ENCODE results near the gene HEXIM1. TPM values are rescaled to one million over a fixed set of nuclear protein-coding genes. Genes with fewer than 3 reads are reported as not detected.
A peak's percentile ranks its signal among the peaks of the same experiment; 100 is the strongest.

Gene HEXIM1
- total RNA-seq, 4 donors from 2014 or later, result 26.3 to 79.6 (median 36.9) TPM

DNA sequence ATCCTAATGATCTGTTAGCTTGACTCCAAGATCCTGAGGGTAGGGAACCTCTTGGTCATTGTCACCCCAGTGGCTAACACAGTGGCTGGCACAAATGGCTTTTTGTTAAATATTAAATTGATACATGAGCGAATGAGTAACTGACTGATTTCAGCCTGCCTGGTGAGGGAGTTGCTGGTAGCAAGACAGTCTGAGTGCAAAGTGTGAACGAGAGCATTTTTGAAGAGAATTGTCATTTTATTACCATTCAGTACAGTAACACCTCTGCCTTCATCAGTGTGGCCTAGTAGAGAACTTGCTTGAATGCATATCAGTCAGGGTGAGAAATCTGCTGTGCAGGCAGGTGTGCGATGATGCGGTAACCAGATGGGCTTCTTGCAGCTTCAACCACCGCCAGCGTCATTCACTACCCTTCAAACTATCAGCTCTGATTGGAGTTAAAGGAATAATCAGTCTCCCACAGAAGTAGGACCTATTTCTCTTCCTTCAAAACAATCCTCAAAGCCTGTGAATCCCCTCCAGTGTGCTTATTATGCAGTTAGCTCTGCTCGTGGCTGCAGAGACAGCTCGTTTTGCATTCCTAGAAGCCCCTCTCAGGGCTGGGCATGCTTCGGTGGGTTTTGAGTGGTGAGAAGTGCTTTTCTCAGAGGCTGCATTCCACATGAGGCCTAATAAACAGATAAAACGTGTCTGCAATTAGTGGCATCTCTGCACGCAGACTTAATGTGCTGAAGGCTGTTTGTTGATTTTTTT lies 42.4 kb downstream of the HEXIM1 start:
- in situ Hi-C loops (cut with MboI; ENCODE audit: low sequenced_read_pairs in 4 of 4), result loop anchor here in 1 of 4 donors (10.0 kb wide), 1 partner anchor 56 kb away; the partner anchor contains the start of genes ACBD4 and PLCD3
- no peaks in the 10 kb centered on the region for H3K9me3 ChIP-seq
- H3K27ac ChIP-seq, result no peak overlapping the region
- no peak overlapping the region for H3K4me3 ChIP-seq
- H3K27me3 ChIP-seq, result no peaks in the 10 kb centered on the region
- DNase-seq (no peak), ATAC-seq (no peak)
- intact Hi-C loops (cut with DNase I; ENCODE audit: low total_unique reads), result loop anchor here (10.0 kb wide), 1 partner anchor 276 kb away; the partner anchor contains the start of gene GFAP
- no peak for TF ChIP-seq POLR2A (IDR thresholded peaks at IDR 0.05)
- TF ChIP-seq, protein P1, sequence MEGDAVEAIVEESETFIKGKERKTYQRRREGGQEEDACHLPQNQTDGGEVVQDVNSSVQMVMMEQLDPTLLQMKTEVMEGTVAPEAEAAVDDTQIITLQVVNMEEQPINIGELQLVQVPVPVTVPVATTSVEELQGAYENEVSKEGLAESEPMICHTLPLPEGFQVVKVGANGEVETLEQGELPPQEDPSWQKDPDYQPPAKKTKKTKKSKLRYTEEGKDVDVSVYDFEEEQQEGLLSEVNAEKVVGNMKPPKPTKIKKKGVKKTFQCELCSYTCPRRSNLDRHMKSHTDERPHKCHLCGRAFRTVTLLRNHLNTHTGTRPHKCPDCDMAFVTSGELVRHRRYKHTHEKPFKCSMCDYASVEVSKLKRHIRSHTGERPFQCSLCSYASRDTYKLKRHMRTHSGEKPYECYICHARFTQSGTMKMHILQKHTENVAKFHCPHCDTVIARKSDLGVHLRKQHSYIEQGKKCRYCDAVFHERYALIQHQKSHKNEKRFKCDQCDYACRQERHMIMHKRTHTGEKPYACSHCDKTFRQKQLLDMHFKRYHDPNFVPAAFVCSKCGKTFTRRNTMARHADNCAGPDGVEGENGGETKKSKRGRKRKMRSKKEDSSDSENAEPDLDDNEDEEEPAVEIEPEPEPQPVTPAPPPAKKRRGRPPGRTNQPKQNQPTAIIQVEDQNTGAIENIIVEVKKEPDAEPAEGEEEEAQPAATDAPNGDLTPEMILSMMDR (IDR thresholded peaks at IDR 0.05 in 4 of 5, conservative IDR thresholded peaks at IDR 0.05 in 1 of 5), result no peak
- H3K36me3 ChIP-seq, result no peaks in the 10 kb centered on the region
- H3K4me1 ChIP-seq, result no peaks in the 10 kb centered on the region

DNA sequence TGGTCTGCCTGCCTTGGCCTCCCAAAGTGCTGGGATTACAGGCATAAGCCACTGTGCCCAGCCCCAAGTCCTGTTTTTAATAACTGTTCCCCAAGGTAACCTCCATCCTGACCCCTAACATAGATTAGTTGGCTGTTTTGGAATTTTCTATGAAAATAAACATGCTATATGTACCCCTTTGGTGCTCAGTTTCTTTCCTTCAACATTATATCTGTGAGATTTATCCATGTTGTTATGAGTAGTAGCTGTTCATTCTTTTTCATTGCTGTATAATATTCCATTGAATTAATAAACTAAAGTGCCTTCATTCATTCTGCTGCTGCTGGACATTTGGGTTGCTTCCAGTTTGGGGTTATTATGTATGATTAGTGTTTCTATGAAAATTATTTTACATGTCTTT lies 47.1 kb downstream of the HEXIM1 start:
- Histone ChIP-seq H3K27me3 (no peaks in the 10 kb centered on the region), H3K27ac (no peak overlapping the region), H3K9me3 (no peaks in the 10 kb centered on the region), H3K4me3 (no peak overlapping the region), H3K36me3 (no peaks in the 10 kb centered on the region), H3K4me1 (peaks cover 0 to 6% of the 10 kb centered on the region in 2 donors)
- ATAC-seq (no peak), DNase-seq (no peak)
- TF ChIP-seq, protein P1 (IDR thresholded peaks at IDR 0.05 in 4 of 5, conservative IDR thresholded peaks at IDR 0.05 in 1 of 5), result no peak
- TF ChIP-seq POLR2A (IDR thresholded peaks at IDR 0.05), result no peak
- intact Hi-C loops (cut with DNase I; ENCODE audit: low total_unique reads) (loop anchor here (2.0 to 10.0 kb wide), 2 partner anchors 19 to 281 kb away; partner anchors contain the start of gene GFAP), in situ Hi-C loops (cut with MboI; ENCODE audit: low sequenced_read_pairs in 4 of 4) (loop anchor here (5.0 to 10.0 kb wide), 3 partner anchors 53 to 61 kb away; partner anchors contain the start of genes ACBD4 (in 3 of the 4) and PLCD3 (in 1 of the 4))

DNA sequence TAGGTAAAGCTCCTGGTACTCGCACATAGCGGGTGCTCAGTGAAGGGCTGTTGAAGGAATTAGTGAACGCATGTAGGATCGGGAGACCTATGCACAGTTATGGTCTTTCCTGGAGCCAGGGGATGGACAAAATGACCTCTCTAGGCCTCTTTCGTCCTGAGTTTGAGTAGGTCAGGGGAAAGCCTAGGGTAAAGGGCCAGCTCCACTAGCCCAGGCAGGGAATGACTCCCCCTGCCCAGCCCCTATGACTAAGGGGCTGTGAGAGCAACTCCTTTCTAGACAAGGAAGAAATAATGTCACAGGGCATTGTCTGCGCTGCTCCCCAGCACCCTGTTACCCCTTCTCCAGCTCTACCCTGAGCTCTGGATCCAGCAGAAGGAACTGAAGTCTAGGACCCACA lies 48.8 kb downstream of the HEXIM1 start:
- no peaks in the 10 kb centered on the region for H3K36me3 ChIP-seq
- no peaks in the 10 kb centered on the region for H3K9me3 ChIP-seq
- intact Hi-C loops (cut with DNase I; ENCODE audit: low total_unique reads) (loop anchor here (1.0 to 10.0 kb wide), 2 partner anchors 48 to 282 kb away; partner anchors contain the start of gene GFAP), in situ Hi-C loops (cut with MboI; ENCODE audit: low sequenced_read_pairs in 4 of 4) (loop anchor here (5.0 to 10.0 kb wide), 3 partner anchors 55 to 62 kb away; partner anchors contain the start of genes ACBD4 (in 3 of the 4) and PLCD3 (in 1 of the 4))
- TF ChIP-seq, protein P1 (IDR thresholded peaks at IDR 0.05 in 4 of 5, conservative IDR thresholded peaks at IDR 0.05 in 1 of 5), result no peak
- no peak for TF ChIP-seq POLR2A (IDR thresholded peaks at IDR 0.05)
- no peak for ATAC-seq
- peak overlapping the region in 2 of 4 donors; percentile 60 to 61 for H3K27ac ChIP-seq
- no peaks in the 10 kb centered on the region for H3K27me3 ChIP-seq
- no peak for DNase-seq
- H3K4me3 ChIP-seq, result no peak overlapping the region
- peaks cover 5 to 6% of the 10 kb centered on the region in 2 donors for H3K4me1 ChIP-seq

DNA sequence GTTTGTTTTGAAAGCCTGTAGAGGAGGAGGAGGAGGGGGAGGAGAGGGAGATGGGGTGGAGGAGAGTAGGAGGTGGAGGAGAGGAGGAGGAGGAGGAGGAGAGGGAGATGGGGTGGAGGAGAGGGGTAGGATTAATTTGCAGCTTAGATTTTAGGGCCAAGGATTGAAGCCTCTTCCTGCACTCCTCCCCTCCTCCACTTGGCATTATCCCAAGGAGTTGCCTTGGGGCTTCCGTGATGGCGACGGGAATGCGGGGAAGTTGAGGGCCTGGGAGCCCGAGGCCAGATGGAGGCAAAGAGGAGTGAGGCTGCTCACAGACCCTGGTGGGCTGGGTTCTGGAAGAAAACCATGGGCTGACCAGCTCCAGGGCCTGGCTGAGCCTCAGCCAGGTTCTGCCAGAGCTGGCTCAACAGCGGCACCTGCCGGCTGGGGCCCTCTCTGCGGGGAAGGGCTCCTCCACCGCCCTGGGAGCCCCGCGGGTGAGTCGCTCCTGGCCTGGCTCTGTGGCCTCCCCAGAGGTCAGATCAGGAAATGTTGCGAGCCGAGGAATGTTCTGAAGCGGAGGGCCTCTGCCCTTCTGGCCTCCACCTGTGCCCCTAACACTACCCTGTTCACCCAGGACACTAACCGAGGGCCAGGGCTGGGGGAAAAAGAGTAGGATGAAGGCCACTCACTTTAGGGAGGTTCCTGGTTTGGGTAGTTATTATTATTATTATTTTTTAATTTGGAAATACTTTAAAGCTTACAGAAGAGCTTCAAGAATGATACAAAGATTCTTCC lies 49.5 kb downstream of the HEXIM1 start:
- DNase-seq (peak; percentile 84 to 90), ATAC-seq (peak; percentile 88)
- no peak for TF ChIP-seq POLR2A (IDR thresholded peaks at IDR 0.05)
- TF ChIP-seq, protein P1 (IDR thresholded peaks at IDR 0.05 in 4 of 5, conservative IDR thresholded peaks at IDR 0.05 in 1 of 5), result peak; percentile 99 to 100 (median 99)
- in situ Hi-C loops (cut with MboI; ENCODE audit: low sequenced_read_pairs in 4 of 4) (loop anchor here (5.0 to 10.0 kb wide), 3 partner anchors 55 to 63 kb away; partner anchors contain the start of genes ACBD4 (in 3 of the 4) and PLCD3 (in 1 of the 4)), intact Hi-C loops (cut with DNase I; ENCODE audit: low total_unique reads) (loop anchor here (1.0 to 10.0 kb wide), 3 partner anchors 48 to 283 kb away; partner anchors contain the start of genes ACBD4 and GFAP)
- no peaks in the 10 kb centered on the region for H3K9me3 ChIP-seq
- no peak overlapping the region for H3K4me3 ChIP-seq
- peaks cover 5 to 6% of the 10 kb centered on the region in 2 donors for H3K4me1 ChIP-seq
- no peaks in the 10 kb centered on the region for H3K27me3 ChIP-seq
- no peaks in the 10 kb centered on the region for H3K36me3 ChIP-seq
- peak overlapping the region; percentile 60 to 65 (median 63) for H3K27ac ChIP-seq

All from gastrocnemius medialis (tissue), 4 donors.